ENCODE data around the gene C17orf78.

Gene C17orf78

DNA sequence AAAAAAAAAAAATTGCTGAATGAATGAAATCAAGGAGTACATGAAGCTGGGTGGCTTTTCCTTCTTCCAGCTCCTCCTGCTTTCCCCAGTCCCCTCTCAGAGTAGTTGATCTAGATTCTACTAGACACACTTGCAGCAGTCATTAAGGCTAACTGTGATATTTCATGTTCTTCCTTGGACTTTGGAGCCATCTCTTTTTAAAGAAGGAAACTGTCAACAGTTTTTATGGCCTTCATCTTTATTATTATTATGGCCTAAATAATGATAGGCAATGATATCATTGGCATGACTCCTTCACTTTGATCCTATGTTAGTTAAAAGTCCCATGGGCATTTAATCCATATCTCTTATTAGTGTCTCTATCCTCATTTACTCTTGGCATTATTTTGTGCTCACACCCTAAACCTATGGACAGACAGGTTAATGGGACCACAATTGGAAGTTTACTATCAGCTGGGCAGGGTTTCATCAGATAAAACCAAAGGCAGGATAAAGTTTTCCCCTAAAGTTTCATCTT, 9.7 kb downstream of the C17orf78 start:
- DNase-seq (ENCODE audit: low spot score): no peak
- Histone ChIP-seq H2AFZ (ENCODE audit: low read length) (no peak overlapping the region), H2BK12ac (ENCODE audit: low read length) (no peak overlapping the region), H3K4me1 (ENCODE audit: control insufficient read depth in 2 of 2, insufficient read depth in 1 of 2, low read depth in 1 of 2, low read length in 2 of 2) (no peaks in the 10 kb centered on the region), H3K4ac (ENCODE audit: low read length) (no peak overlapping the region), H2BK120ac (ENCODE audit: low read depth, low read length) (no peak overlapping the region), H3K4me2 (ENCODE audit: insufficient read depth, low read length, poor library complexity, severe bottlenecking) (no peak overlapping the region), H2BK5ac (ENCODE audit: low read length) (no peak overlapping the region), H3K18ac (ENCODE audit: low read length) (no peak overlapping the region), H3K79me1 (ENCODE audit: low read depth, low read length) (no peaks in the 10 kb centered on the region), H3K27ac (replicated peaks; ENCODE audit: low read length) (no peak overlapping the region), H3K23ac (ENCODE audit: low read depth, low read length, poor library complexity) (no peak overlapping the region), H3K9ac (ENCODE audit: low read depth, low read length, poor library complexity) (no peak overlapping the region), H3K4me3 (ENCODE audit: low read length in 2 of 2) (no peak overlapping the region), H4K8ac (ENCODE audit: low read depth, low read length) (no peak overlapping the region), H2AK5ac (ENCODE audit: low read depth, low read length) (no peak overlapping the region), H4K91ac (ENCODE audit: low read depth, low read length, poor library complexity) (no peak overlapping the region), H3K9me3 (replicated peaks in 1 of 2; ENCODE audit: control insufficient read depth in 2 of 2, insufficient read depth in 1 of 2, low read depth in 1 of 2, low read length in 2 of 2) (no peaks in the 10 kb centered on the region), H3K36me3 (replicated peaks in 1 of 2; ENCODE audit: control insufficient read depth in 2 of 2, insufficient read depth in 2 of 2, low read length in 2 of 2) (peaks cover 0 to 2% of the 10 kb centered on the region in 2 donors), H3K27me3 (ENCODE audit: control insufficient read depth in 3 of 3, insufficient read depth in 3 of 3, low read depth in 1 of 3, low read length in 3 of 3) (no peaks in the 10 kb centered on the region), H2BK15ac (ENCODE audit: low read length) (no peak overlapping the region), H3K14ac (ENCODE audit: low read length) (no peak overlapping the region)

DNA sequence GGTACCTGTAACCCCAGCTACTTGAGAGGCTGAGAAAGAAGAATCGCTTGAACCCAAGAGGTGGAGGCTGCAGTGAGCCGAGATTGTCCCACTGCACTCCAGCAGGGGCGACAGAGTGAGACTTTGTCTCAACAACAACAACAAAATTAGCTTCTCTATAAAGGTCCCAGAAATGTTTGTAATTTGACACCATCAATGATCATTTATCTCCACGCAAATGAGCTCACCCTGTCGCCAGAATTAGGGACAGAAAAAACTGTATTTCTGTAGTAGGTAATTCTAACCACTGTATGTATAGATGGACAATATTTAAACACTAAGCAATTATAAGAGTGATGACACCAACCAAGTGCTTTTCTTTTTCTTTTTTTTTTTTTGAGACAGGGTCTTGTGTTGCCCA, 10.7 kb downstream of the C17orf78 start:
- Histone ChIP-seq H2BK12ac (ENCODE audit: low read length) (no peak overlapping the region), H3K9me3 (replicated peaks in 1 of 2; ENCODE audit: control insufficient read depth in 2 of 2, insufficient read depth in 1 of 2, low read depth in 1 of 2, low read length in 2 of 2) (no peaks in the 10 kb centered on the region), H2BK15ac (ENCODE audit: low read length) (no peak overlapping the region), H3K79me1 (ENCODE audit: low read depth, low read length) (no peaks in the 10 kb centered on the region), H2BK5ac (ENCODE audit: low read length) (no peak overlapping the region), H4K8ac (ENCODE audit: low read depth, low read length) (no peak overlapping the region), H3K4ac (ENCODE audit: low read length) (no peak overlapping the region), H3K36me3 (replicated peaks in 1 of 2; ENCODE audit: control insufficient read depth in 2 of 2, insufficient read depth in 2 of 2, low read length in 2 of 2) (peaks cover 0 to 2% of the 10 kb centered on the region in 2 donors), H2BK120ac (ENCODE audit: low read depth, low read length) (no peak overlapping the region), H3K18ac (ENCODE audit: low read length) (no peak overlapping the region), H2AK5ac (ENCODE audit: low read depth, low read length) (no peak overlapping the region), H3K27ac (replicated peaks; ENCODE audit: low read length) (no peak overlapping the region), H3K14ac (ENCODE audit: low read length) (no peak overlapping the region), H3K4me1 (ENCODE audit: control insufficient read depth in 2 of 2, insufficient read depth in 1 of 2, low read depth in 1 of 2, low read length in 2 of 2) (no peaks in the 10 kb centered on the region), H3K4me2 (ENCODE audit: insufficient read depth, low read length, poor library complexity, severe bottlenecking) (no peak overlapping the region), H3K9ac (ENCODE audit: low read depth, low read length, poor library complexity) (no peak overlapping the region), H3K27me3 (ENCODE audit: control insufficient read depth in 3 of 3, insufficient read depth in 3 of 3, low read depth in 1 of 3, low read length in 3 of 3) (no peaks in the 10 kb centered on the region), H3K4me3 (ENCODE audit: low read length in 2 of 2) (no peak overlapping the region), H2AFZ (ENCODE audit: low read length) (no peak overlapping the region), H3K23ac (ENCODE audit: low read depth, low read length, poor library complexity) (no peak overlapping the region), H4K91ac (ENCODE audit: low read depth, low read length, poor library complexity) (no peak overlapping the region)
- no peak for DNase-seq (ENCODE audit: low spot score)
- no CpG with 5 or more reads among the region's 5 CpGs for WGBS, 2 donors (ENCODE audit: extremely low coverage in 2 of 2, insufficient read length in 2 of 2, insufficient replicate concordance in 1 of 2)

DNA sequence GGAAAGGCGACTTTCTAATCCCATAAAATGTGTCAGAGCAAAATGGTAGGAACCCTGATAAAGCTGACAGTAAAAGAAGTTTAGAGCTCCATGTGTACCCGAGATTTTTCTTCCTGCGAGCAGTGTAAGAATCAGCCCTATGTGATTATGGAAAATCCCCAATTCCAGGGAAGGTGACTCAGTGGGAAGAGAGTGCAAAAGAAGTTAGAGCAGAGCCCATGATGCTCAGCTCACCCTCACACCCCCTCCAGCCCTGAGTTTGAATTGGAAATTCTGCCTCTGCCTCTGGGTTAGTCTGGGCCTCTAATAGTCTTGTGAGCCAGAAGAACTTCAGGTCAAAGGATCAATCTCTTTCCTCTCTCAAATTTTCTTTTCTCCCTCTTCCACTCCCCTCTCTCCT, 12.5 kb downstream of the C17orf78 start:
- WGBS, 2 donors (ENCODE audit: extremely low coverage in 2 of 2, insufficient read length in 2 of 2, insufficient replicate concordance in 1 of 2): no CpG with 5 or more reads among the region's 3 CpGs
- Histone ChIP-seq H2BK15ac (ENCODE audit: low read length) (no peak overlapping the region), H3K18ac (ENCODE audit: low read length) (no peak overlapping the region), H3K79me1 (ENCODE audit: low read depth, low read length) (no peaks in the 10 kb centered on the region), H3K4ac (ENCODE audit: low read length) (no peak overlapping the region), H4K91ac (ENCODE audit: low read depth, low read length, poor library complexity) (no peak overlapping the region), H3K9me3 (replicated peaks in 1 of 2; ENCODE audit: control insufficient read depth in 2 of 2, insufficient read depth in 1 of 2, low read depth in 1 of 2, low read length in 2 of 2) (no peaks in the 10 kb centered on the region), H3K36me3 (replicated peaks in 1 of 2; ENCODE audit: control insufficient read depth in 2 of 2, insufficient read depth in 2 of 2, low read length in 2 of 2) (no peaks in the 10 kb centered on the region), H3K14ac (ENCODE audit: low read length) (no peak overlapping the region), H2AFZ (ENCODE audit: low read length) (no peak overlapping the region), H2BK12ac (ENCODE audit: low read length) (no peak overlapping the region), H2BK120ac (ENCODE audit: low read depth, low read length) (no peak overlapping the region), H3K27ac (replicated peaks; ENCODE audit: low read length) (no peak overlapping the region), H3K27me3 (ENCODE audit: control insufficient read depth in 3 of 3, insufficient read depth in 3 of 3, low read depth in 1 of 3, low read length in 3 of 3) (no peaks in the 10 kb centered on the region), H3K23ac (ENCODE audit: low read depth, low read length, poor library complexity) (no peak overlapping the region), H3K4me3 (ENCODE audit: low read length in 2 of 2) (no peak overlapping the region), H3K9ac (ENCODE audit: low read depth, low read length, poor library complexity) (no peak overlapping the region), H3K4me1 (ENCODE audit: control insufficient read depth in 2 of 2, insufficient read depth in 1 of 2, low read depth in 1 of 2, low read length in 2 of 2) (peaks cover 0 to 3% of the 10 kb centered on the region in 2 donors), H4K8ac (ENCODE audit: low read depth, low read length) (no peak overlapping the region), H2BK5ac (ENCODE audit: low read length) (no peak overlapping the region), H2AK5ac (ENCODE audit: low read depth, low read length) (no peak overlapping the region), H3K4me2 (ENCODE audit: insufficient read depth, low read length, poor library complexity, severe bottlenecking) (no peak overlapping the region)
- DNase-seq (ENCODE audit: low spot score): no peak

DNA sequence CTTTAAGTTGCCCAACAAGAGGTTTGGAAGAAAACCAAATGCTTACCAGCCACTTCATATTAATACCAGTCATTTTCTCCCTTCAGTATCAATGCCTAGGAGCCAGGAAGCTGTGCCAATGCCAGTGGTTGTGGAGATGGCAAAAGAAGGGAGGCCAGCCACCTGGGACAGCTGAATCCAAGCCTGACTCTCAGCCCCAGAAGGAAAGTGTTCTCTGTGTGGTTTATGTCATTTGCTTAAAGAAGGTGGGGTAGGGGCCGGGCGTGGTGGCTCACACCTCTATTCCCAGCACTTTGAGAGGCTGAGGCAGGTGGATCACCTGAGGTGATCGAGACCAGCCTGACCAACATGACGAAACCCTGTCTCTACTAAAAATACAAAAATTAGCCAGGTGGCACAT, 13.4 kb downstream of the C17orf78 start:
- Histone ChIP-seq H3K79me1 (ENCODE audit: low read depth, low read length) (no peaks in the 10 kb centered on the region), H3K27ac (replicated peaks; ENCODE audit: low read length) (no peak overlapping the region), H3K18ac (ENCODE audit: low read length) (no peak overlapping the region), H2BK5ac (ENCODE audit: low read length) (no peak overlapping the region), H2BK120ac (ENCODE audit: low read depth, low read length) (no peak overlapping the region), H3K23ac (ENCODE audit: low read depth, low read length, poor library complexity) (no peak overlapping the region), H4K8ac (ENCODE audit: low read depth, low read length) (no peak overlapping the region), H2AK5ac (ENCODE audit: low read depth, low read length) (no peak overlapping the region), H3K9me3 (replicated peaks in 1 of 2; ENCODE audit: control insufficient read depth in 2 of 2, insufficient read depth in 1 of 2, low read depth in 1 of 2, low read length in 2 of 2) (no peaks in the 10 kb centered on the region), H3K4ac (ENCODE audit: low read length) (no peak overlapping the region), H2BK12ac (ENCODE audit: low read length) (no peak overlapping the region), H3K9ac (ENCODE audit: low read depth, low read length, poor library complexity) (no peak overlapping the region), H3K4me1 (ENCODE audit: control insufficient read depth in 2 of 2, insufficient read depth in 1 of 2, low read depth in 1 of 2, low read length in 2 of 2) (peaks cover 0 to 3% of the 10 kb centered on the region in 2 donors), H2BK15ac (ENCODE audit: low read length) (no peak overlapping the region), H3K14ac (ENCODE audit: low read length) (no peak overlapping the region), H3K36me3 (replicated peaks in 1 of 2; ENCODE audit: control insufficient read depth in 2 of 2, insufficient read depth in 2 of 2, low read length in 2 of 2) (no peaks in the 10 kb centered on the region), H4K91ac (ENCODE audit: low read depth, low read length, poor library complexity) (no peak overlapping the region), H3K4me3 (ENCODE audit: low read length in 2 of 2) (no peak overlapping the region), H3K4me2 (ENCODE audit: insufficient read depth, low read length, poor library complexity, severe bottlenecking) (no peak overlapping the region), H2AFZ (ENCODE audit: low read length) (no peak overlapping the region), H3K27me3 (ENCODE audit: control insufficient read depth in 3 of 3, insufficient read depth in 3 of 3, low read depth in 1 of 3, low read length in 3 of 3) (no peaks in the 10 kb centered on the region)
- DNase-seq (ENCODE audit: low spot score): no peak
- WGBS, 2 donors (ENCODE audit: extremely low coverage in 2 of 2, insufficient read length in 2 of 2, insufficient replicate concordance in 1 of 2): no CpG with 5 or more reads among the region's 4 CpGs
